IMR-90 (cell line): ENCODE data around the gene NUDT5.

ENCODE experiments used
- BHLHE40 ChIP-seq: fragments of 150-350 bp; IDR thresholded peaks from 2 replicates; pipeline ENCODE4 v1.6.1; 2016; ENCODE audit warnings: mild to moderate bottlenecking, low read depth, low read length
- POLR2A ChIP-seq: IDR thresholded peaks from 2 replicates; pipeline ENCODE4 v1.6.1; 2012; ENCODE audit warnings: mild to moderate bottlenecking, low read depth, low read length
- TF ChIP-seq, protein P1 (sequence below): fragments of 150-350 bp; IDR thresholded peaks from 2 replicates; pipeline ENCODE4 v1.6.1; 2017; ENCODE audit warnings: mild to moderate bottlenecking, antibody characterized with exemption, low read length, low read depth
- TF ChIP-seq, protein P2 (sequence below): conservative IDR thresholded peaks from 2 replicates; pipeline ENCODE4 v1.5.1; 2012; ENCODE audit warnings: mild to moderate bottlenecking, low read depth, low read length, improper control_type of control experiment

DNA sequence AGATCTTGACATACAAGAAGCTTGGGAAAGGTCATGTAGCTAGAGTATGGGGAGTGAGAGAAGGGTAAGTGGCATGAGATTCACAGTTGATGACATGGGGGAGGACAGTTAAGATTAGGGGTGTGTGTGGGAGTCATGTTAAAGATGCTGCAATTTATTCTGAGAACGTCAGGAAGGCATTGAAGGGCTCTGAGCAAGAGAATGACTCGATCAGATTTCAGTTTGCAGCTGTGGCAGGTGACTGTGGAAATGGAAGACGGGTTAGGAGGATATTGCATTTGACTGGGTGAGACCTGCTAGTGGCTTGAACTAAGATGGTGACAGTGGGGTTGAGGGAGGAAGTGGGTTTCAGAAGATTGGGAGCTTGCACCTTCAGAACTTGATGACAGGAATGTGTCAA lies 5.9 kb upstream of the NUDT5 start:
- TF ChIP-seq BHLHE40 (no peak), POLR2A (no peak)
- TF ChIP-seq, protein P1, sequence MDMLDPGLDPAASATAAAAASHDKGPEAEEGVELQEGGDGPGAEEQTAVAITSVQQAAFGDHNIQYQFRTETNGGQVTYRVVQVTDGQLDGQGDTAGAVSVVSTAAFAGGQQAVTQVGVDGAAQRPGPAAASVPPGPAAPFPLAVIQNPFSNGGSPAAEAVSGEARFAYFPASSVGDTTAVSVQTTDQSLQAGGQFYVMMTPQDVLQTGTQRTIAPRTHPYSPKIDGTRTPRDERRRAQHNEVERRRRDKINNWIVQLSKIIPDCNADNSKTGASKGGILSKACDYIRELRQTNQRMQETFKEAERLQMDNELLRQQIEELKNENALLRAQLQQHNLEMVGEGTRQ: no peak
- TF ChIP-seq, protein P2, sequence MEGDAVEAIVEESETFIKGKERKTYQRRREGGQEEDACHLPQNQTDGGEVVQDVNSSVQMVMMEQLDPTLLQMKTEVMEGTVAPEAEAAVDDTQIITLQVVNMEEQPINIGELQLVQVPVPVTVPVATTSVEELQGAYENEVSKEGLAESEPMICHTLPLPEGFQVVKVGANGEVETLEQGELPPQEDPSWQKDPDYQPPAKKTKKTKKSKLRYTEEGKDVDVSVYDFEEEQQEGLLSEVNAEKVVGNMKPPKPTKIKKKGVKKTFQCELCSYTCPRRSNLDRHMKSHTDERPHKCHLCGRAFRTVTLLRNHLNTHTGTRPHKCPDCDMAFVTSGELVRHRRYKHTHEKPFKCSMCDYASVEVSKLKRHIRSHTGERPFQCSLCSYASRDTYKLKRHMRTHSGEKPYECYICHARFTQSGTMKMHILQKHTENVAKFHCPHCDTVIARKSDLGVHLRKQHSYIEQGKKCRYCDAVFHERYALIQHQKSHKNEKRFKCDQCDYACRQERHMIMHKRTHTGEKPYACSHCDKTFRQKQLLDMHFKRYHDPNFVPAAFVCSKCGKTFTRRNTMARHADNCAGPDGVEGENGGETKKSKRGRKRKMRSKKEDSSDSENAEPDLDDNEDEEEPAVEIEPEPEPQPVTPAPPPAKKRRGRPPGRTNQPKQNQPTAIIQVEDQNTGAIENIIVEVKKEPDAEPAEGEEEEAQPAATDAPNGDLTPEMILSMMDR: no peak
